GM12878 (cell line): ENCODE results near the gene ATG9B. TPM values are rescaled to one million over a fixed set of nuclear protein-coding genes. Genes with fewer than 3 reads are reported as not detected.

ENCODE experiments used
- BCL11A ChIP-seq: IDR thresholded peaks from 2 replicates; pipeline ENCODE4 v1.6.1; 2011; ENCODE audit warnings: low read depth, low read length
- DPF2 ChIP-seq: fragments of 450-650 bp; IDR thresholded peaks from 2 replicates; pipeline ENCODE4 v1.6.1; 2017; ENCODE audit warnings: mild to moderate bottlenecking
- EED ChIP-seq: sonication (generic); IDR thresholded peaks from 2 replicates; pipeline ENCODE4 v1.6.1; 2016; ENCODE audit warnings: antibody characterized with exemption, low read depth
- EP300 ChIP-seq, 2 experiments: fragments of 150-350 bp in 1 of 2; IDR thresholded peaks; 2 replicates each; pipeline ENCODE4 v1.6.1; 2011 to 2012; ENCODE audit warnings: low read depth in 2 of 2, low read length in 2 of 2, borderline replicate concordance in 1 of 2, improper control_type of control experiment in 1 of 2, inconsistent platforms in 1 of 2; ENCODE audit not compliant: control insufficient read depth in 1 of 2
- MXI1 ChIP-seq: fragments of 150-350 bp; IDR thresholded peaks from 2 replicates; pipeline ENCODE4 v1.6.1; 2011; ENCODE audit warnings: low read depth, mild to moderate bottlenecking, inconsistent platforms, low read length, improper control_type of control experiment
- MYC ChIP-seq: IDR thresholded peaks from 2 replicates; pipeline ENCODE4 v1.6.1; 2011; ENCODE audit warnings: mild to moderate bottlenecking, low read length, moderate library complexity, inconsistent platforms; ENCODE audit not compliant: insufficient read depth, insufficient replicate concordance, insufficient read length, severe bottlenecking
- NBN ChIP-seq: fragments of 450-650 bp; IDR thresholded peaks from 2 replicates; pipeline ENCODE4 v1.6.1; 2016
- NR2C2 ChIP-seq: IDR thresholded peaks from 2 replicates; pipeline ENCODE4 v1.6.1; 2011; ENCODE audit warnings: borderline replicate concordance, low read depth; ENCODE audit not compliant: control insufficient read depth, insufficient read length
- NR2F1 ChIP-seq: fragments of 450-650 bp; conservative IDR thresholded peaks from 2 replicates; pipeline ENCODE4 v1.6.1; 2017; ENCODE audit warnings: mild to moderate bottlenecking
- POLR2A ChIP-seq: IDR thresholded peaks from 2 replicates; pipeline ENCODE4 v1.6.1; 2011; ENCODE audit warnings: low read depth, mild to moderate bottlenecking, low read length
- RELA ChIP-seq: fragments of 450-650 bp; IDR thresholded peaks from 2 replicates; pipeline ENCODE4 v1.8.0; 2014; ENCODE audit warnings: borderline replicate concordance; ENCODE audit not compliant: partially characterized antibody
- SP1 ChIP-seq: IDR thresholded peaks from one replicate; pipeline ENCODE4 v1.6.1; 2011; ENCODE audit warnings: low read depth, low read length
- TCF12 ChIP-seq: IDR thresholded peaks from 2 replicates; pipeline ENCODE4 v1.6.1; 2011; ENCODE audit warnings: low read depth, mild to moderate bottlenecking, low read length
- ZNF384 ChIP-seq: IDR thresholded peaks from 2 replicates; pipeline ENCODE4 v1.6.1; 2012; ENCODE audit warnings: low read depth, mild to moderate bottlenecking, low read length, improper control_type of control experiment, borderline replicate concordance
- polyA plus RNA-seq, 11 experiments: library from polyadenylated mRNA; depleted of rRNA in 4 of 11; unstranded in 6 of 11; stranded (reverse) in 5 of 11; fragments of >200 nt; fragmentation: Nextera tagmentation in 4 of 11; fragmentation: Illumina TruSeq in 1 of 11; extraction: Ambion mirVana in 4 of 11; extraction: Trizol in 1 of 11; gene quantifications; 1 replicate in 1 of 11; 2 replicates in 10 of 11; pipeline versions ENCODE4 v1.2.1 to v1.2.3, GENCODE V29; 2011 to 2016; ENCODE audit warnings: inconsistent platforms in 2 of 11, missing spikeins in 2 of 11, low read depth in 1 of 11
- total RNA-seq, 4 experiments: library from RNA; depleted of rRNA in 3 of 4; stranded (reverse); fragments of >200 nt in 3 of 4; fragmentation: Illumina TruSeq in 1 of 4; extraction: Trizol in 1 of 4; gene quantifications; 2 replicates each; pipeline versions ENCODE4 v1.2.1 to v1.2.3, GENCODE V29; 2013 to 2021
- TF ChIP-seq, protein P1 (sequence below): IDR thresholded peaks from 2 replicates; pipeline ENCODE4 v1.6.1; 2012; ENCODE audit warnings: low read length, inconsistent platforms
- TF ChIP-seq, protein P2 (sequence below): IDR thresholded peaks from 2 replicates; pipeline ENCODE4 v1.6.1; 2011; ENCODE audit warnings: low read depth, low read length, improper control_type of control experiment, borderline replicate concordance
- TF ChIP-seq, protein P3 (sequence below): IDR thresholded peaks from 2 replicates; pipeline ENCODE4 v1.6.1; 2012; ENCODE audit warnings: improper control_type of control experiment, low read depth, low read length; ENCODE audit not compliant: insufficient replicate concordance
- TF ChIP-seq, protein P4 (sequence below): IDR thresholded peaks from 2 replicates; pipeline ENCODE4 v1.6.1; 2012; ENCODE audit warnings: low read depth, low read length, improper control_type of control experiment
- TF ChIP-seq, protein P5 (sequence below): fragments of 450-650 bp; IDR thresholded peaks from 2 replicates; pipeline ENCODE4 v1.6.1; 2016; ENCODE audit warnings: mild to moderate bottlenecking

Gene ATG9B
- total and polyA plus RNA-seq, 10 of the 15 experiments (the other 5 are each of a cell fraction or from before 2014, with no cell fraction given), result 0.01 to 0.83 (median 0.12) TPM; not detected in 2

DNA sequence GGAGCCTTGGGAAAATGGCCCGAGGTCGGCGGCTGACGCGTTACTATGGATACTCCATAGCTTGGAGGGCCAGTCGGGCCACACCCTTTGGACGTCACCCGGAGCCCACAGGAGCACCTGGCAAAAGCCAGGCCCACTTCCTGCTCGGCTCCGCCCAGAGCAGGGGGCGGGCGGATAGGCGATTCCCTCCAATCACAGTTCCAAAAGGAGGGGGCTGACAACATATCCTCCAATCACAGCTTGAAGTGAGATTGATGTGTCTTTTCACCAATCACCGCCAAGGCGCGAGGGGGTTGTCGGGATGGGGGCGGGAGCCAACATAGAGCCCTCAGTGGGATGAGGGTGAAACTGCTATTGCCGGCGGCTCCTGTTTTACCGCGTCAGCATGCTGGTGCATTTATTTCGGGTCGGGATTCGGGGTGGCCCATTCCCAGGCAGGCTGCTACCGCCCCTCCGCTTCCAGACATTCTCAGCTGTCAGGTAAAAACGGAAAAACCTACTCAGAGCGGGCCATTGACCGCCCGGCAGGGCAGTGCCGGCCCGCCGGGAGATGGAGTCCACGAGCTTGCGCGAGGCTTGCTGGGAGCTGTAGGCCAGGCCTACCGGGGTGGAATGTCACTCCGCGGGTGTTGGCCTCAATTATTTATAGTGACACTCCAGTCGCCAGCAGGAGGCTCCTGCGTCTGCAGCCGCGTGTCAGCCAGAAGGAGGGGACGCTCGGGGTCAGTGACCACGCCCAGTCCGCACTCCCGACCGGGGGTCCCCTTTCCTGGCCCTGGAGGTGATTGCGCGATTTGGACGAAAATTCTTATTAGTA lies 4.0 kb upstream of the ATG9B start, which contains the start of gene ABCB8 (continued):
- TF ChIP-seq, protein P1, sequence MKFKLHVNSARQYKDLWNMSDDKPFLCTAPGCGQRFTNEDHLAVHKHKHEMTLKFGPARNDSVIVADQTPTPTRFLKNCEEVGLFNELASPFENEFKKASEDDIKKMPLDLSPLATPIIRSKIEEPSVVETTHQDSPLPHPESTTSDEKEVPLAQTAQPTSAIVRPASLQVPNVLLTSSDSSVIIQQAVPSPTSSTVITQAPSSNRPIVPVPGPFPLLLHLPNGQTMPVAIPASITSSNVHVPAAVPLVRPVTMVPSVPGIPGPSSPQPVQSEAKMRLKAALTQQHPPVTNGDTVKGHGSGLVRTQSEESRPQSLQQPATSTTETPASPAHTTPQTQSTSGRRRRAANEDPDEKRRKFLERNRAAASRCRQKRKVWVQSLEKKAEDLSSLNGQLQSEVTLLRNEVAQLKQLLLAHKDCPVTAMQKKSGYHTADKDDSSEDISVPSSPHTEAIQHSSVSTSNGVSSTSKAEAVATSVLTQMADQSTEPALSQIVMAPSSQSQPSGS, result no peak
- TF ChIP-seq, protein P2, sequence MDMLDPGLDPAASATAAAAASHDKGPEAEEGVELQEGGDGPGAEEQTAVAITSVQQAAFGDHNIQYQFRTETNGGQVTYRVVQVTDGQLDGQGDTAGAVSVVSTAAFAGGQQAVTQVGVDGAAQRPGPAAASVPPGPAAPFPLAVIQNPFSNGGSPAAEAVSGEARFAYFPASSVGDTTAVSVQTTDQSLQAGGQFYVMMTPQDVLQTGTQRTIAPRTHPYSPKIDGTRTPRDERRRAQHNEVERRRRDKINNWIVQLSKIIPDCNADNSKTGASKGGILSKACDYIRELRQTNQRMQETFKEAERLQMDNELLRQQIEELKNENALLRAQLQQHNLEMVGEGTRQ, result no peak
- TF ChIP-seq EP300 (IDR thresholded peaks at IDR 0.05; ENCODE audit: borderline replicate concordance in 1 of 2, control insufficient read depth in 1 of 2, low read depth in 2 of 2, low read length in 2 of 2) (no peak), POLR2A (peak; percentile 60; the same call in 1 of the 2 replicates), BCL11A (0 out of 2 replicates have a peak, but pooled peaks have one; percentile 7), NR2F1 (peak; percentile 69; the same call in 1 of the 2 replicates), TCF12 (peak; percentile 82; the same call in 1 of the 2 replicates), MYC (no peak), NBN (peak; percentile 67; the same call in 1 of the 2 replicates), SP1 (peak; percentile 98), RELA (no peak), MXI1 (peak; percentile 83), DPF2 (peak; percentile 95), EED (peak; percentile 42; the same call in 1 of the 2 replicates), ZNF384 (no peak), NR2C2 (no peak)
- TF ChIP-seq, protein P3, sequence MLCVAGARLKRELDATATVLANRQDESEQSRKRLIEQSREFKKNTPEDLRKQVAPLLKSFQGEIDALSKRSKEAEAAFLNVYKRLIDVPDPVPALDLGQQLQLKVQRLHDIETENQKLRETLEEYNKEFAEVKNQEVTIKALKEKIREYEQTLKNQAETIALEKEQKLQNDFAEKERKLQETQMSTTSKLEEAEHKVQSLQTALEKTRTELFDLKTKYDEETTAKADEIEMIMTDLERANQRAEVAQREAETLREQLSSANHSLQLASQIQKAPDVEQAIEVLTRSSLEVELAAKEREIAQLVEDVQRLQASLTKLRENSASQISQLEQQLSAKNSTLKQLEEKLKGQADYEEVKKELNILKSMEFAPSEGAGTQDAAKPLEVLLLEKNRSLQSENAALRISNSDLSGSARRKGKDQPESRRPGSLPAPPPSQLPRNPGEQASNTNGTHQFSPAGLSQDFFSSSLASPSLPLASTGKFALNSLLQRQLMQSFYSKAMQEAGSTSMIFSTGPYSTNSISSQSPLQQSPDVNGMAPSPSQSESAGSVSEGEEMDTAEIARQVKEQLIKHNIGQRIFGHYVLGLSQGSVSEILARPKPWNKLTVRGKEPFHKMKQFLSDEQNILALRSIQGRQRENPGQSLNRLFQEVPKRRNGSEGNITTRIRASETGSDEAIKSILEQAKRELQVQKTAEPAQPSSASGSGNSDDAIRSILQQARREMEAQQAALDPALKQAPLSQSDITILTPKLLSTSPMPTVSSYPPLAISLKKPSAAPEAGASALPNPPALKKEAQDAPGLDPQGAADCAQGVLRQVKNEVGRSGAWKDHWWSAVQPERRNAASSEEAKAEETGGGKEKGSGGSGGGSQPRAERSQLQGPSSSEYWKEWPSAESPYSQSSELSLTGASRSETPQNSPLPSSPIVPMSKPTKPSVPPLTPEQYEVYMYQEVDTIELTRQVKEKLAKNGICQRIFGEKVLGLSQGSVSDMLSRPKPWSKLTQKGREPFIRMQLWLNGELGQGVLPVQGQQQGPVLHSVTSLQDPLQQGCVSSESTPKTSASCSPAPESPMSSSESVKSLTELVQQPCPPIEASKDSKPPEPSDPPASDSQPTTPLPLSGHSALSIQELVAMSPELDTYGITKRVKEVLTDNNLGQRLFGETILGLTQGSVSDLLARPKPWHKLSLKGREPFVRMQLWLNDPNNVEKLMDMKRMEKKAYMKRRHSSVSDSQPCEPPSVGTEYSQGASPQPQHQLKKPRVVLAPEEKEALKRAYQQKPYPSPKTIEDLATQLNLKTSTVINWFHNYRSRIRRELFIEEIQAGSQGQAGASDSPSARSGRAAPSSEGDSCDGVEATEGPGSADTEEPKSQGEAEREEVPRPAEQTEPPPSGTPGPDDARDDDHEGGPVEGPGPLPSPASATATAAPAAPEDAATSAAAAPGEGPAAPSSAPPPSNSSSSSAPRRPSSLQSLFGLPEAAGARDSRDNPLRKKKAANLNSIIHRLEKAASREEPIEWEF, result no peak
- TF ChIP-seq, protein P4, sequence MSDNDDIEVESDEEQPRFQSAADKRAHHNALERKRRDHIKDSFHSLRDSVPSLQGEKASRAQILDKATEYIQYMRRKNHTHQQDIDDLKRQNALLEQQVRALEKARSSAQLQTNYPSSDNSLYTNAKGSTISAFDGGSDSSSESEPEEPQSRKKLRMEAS, result peak; percentile 30; the same call in 1 of the 2 replicates
- TF ChIP-seq, protein P5, sequence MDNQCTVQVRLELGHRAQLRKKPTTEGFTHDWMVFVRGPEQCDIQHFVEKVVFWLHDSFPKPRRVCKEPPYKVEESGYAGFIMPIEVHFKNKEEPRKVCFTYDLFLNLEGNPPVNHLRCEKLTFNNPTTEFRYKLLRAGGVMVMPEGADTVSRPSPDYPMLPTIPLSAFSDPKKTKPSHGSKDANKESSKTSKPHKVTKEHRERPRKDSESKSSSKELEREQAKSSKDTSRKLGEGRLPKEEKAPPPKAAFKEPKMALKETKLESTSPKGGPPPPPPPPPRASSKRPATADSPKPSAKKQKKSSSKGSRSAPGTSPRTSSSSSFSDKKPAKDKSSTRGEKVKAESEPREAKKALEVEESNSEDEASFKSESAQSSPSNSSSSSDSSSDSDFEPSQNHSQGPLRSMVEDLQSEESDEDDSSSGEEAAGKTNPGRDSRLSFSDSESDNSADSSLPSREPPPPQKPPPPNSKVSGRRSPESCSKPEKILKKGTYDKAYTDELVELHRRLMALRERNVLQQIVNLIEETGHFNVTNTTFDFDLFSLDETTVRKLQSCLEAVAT, result no peak
